ENCODE measurements around the gene FAAP100. TPM values are rescaled to one million over a fixed set of nuclear protein-coding genes. Genes with fewer than 3 reads are reported as not detected.

FAAP100 gene
- polyA plus RNA-seq, 1 donor (not counting 4 experiments of a cell fraction or from before 2014, with no cell fraction given), result 3.8 TPM

DNA sequence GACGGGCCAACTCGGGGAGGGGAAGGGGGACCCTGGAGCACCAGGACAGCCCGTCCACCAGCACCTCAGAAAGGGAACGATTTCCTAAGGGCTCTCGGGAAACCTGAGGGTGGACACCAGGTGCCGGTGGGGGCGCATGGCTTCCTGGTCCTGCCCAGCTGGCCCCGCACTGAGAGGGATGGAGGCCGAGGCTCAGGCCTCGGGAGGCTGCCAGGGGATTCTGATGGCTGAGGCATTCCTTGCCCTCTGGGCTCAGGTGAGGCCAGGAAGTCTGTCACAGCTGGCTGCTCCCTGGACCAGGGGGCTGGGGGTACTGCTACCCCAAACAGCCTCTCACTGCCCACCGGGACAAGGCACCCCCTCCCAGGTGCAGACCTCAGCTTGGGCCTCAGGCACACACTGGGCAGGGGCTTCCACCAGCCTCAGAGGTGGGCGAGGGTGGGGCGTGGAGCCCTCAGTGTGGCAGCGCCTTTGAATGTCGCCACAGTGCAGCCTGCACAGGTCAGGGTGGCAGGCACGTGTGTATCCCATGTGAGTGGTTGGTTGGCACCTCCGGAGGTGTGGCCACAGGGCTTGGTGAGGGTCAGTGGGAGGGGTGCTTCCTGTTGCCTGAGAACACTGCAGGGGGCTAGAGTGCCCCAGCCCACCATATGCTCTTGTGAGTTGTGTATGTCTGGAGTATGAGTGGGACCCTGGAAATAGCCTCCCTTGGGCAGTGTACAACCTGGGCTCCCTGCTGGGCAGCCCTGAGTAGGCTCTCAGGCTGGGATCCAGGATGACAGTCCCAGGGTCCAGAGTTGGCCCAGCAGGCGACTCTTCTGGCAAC is 27.9 kb downstream of the FAAP100 start:
- H3K4me1 ChIP-seq (ENCODE audit: control insufficient read depth, extremely low read depth, insufficient read depth, low read length), result peaks cover 4% of the 10 kb centered on the region
- no peaks in the 10 kb centered on the region for H3K79me2 ChIP-seq (ENCODE audit: control insufficient read depth, insufficient read depth, low read length)
- H3K9me3 ChIP-seq (ENCODE audit: control insufficient read depth, low read depth, low read length), result no peaks in the 10 kb centered on the region
- H3K27me3 ChIP-seq (ENCODE audit: control insufficient read depth, extremely low read depth, insufficient read depth, low read length), result peaks cover 55% of the 10 kb centered on the region
- no peak overlapping the region for H3K9ac ChIP-seq (ENCODE audit: control insufficient read depth, extremely low read depth, insufficient read depth, low read length)
- no peaks in the 10 kb centered on the region for H3K36me3 ChIP-seq (ENCODE audit: control insufficient read depth in 2 of 2, extremely low read depth in 1 of 2, insufficient read depth in 2 of 2, low read length in 2 of 2)
- no peak overlapping the region for H3K27ac ChIP-seq (ENCODE audit: control insufficient read depth, insufficient read depth, low read length)
- no peak overlapping the region for H3K4me3 ChIP-seq (ENCODE audit: control insufficient read depth in 2 of 3, extremely low read depth in 1 of 3, insufficient read depth in 2 of 3, low read depth in 1 of 3, low read length in 3 of 3)
- no peaks in the 10 kb centered on the region for H3K9me1 ChIP-seq (ENCODE audit: control insufficient read depth, extremely low read depth, insufficient read depth, low read length)
- DNase-seq (ENCODE audit: low read depth, low spot score), result no peak
- peaks cover 3% of the 10 kb centered on the region for H4K20me1 ChIP-seq (ENCODE audit: control insufficient read depth, extremely low read depth, insufficient read depth, low read length)
- no peak for FAIRE-seq
- TF ChIP-seq EZH2 (IDR thresholded peaks at IDR 0.05; ENCODE audit: low read length), result no peak
- TF ChIP-seq, protein P1, sequence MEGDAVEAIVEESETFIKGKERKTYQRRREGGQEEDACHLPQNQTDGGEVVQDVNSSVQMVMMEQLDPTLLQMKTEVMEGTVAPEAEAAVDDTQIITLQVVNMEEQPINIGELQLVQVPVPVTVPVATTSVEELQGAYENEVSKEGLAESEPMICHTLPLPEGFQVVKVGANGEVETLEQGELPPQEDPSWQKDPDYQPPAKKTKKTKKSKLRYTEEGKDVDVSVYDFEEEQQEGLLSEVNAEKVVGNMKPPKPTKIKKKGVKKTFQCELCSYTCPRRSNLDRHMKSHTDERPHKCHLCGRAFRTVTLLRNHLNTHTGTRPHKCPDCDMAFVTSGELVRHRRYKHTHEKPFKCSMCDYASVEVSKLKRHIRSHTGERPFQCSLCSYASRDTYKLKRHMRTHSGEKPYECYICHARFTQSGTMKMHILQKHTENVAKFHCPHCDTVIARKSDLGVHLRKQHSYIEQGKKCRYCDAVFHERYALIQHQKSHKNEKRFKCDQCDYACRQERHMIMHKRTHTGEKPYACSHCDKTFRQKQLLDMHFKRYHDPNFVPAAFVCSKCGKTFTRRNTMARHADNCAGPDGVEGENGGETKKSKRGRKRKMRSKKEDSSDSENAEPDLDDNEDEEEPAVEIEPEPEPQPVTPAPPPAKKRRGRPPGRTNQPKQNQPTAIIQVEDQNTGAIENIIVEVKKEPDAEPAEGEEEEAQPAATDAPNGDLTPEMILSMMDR (optimal IDR thresholded peaks at IDR 0.05 in 1 of 3, IDR thresholded peaks at IDR 0.05 in 1 of 3, conservative IDR thresholded peaks at IDR 0.05 in 1 of 3; ENCODE audit: extremely low read depth in 1 of 3, insufficient read depth in 2 of 3, low read length in 3 of 3), result no peak
- H2AFZ ChIP-seq (ENCODE audit: control insufficient read depth, low read length), result no peak overlapping the region
- dilution Hi-C loops (cut with MboI; ENCODE audit: extremely low pct_ligation_motif_present, low sequenced_read_pairs), result no loop called here
- no peak overlapping the region for H3K4me2 ChIP-seq (ENCODE audit: control insufficient read depth, extremely low read depth, insufficient read depth, low read depth, low read length)

DNA sequence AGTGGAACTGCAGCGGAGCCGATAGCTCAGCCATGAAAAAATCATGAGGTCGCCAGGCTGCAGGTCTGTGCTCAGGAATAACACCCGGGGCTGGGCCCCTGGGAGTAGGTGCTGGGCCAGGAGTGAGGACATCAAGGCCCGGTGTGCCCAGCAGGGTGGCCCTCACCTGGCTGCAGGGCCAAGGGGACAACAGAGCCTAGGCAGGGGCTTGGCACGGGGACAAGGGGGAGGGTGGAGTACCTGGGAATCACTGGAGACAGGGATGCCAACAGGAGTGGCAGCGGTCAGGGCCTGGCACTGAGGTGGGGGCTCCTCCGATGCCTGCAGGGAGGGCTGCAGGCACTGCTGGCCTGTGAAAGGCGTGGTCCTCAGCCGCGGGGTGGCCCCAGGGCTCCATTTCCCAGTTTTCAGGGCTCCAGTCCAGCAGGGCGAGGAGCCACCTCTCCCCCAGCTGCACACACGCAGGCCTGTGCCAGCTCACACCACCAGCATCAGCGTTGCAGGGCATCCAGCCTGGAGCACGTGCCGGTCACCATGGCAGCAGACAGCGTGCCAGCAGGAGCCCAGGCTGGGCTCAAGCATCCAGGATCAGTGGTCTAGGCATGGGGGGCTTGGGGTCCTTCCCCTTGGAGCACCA is 28.6 kb downstream of the FAAP100 start:
- Histone ChIP-seq H3K9me1 (ENCODE audit: control insufficient read depth, extremely low read depth, insufficient read depth, low read length) (no peaks in the 10 kb centered on the region), H4K20me1 (ENCODE audit: control insufficient read depth, extremely low read depth, insufficient read depth, low read length) (peaks cover 3% of the 10 kb centered on the region), H3K27me3 (ENCODE audit: control insufficient read depth, extremely low read depth, insufficient read depth, low read length) (peaks cover 47% of the 10 kb centered on the region), H3K27ac (ENCODE audit: control insufficient read depth, insufficient read depth, low read length) (no peak overlapping the region), H3K9me3 (ENCODE audit: control insufficient read depth, low read depth, low read length) (no peaks in the 10 kb centered on the region), H2AFZ (ENCODE audit: control insufficient read depth, low read length) (no peak overlapping the region), H3K9ac (ENCODE audit: control insufficient read depth, extremely low read depth, insufficient read depth, low read length) (no peak overlapping the region), H3K79me2 (ENCODE audit: control insufficient read depth, insufficient read depth, low read length) (no peaks in the 10 kb centered on the region), H3K4me1 (ENCODE audit: control insufficient read depth, extremely low read depth, insufficient read depth, low read length) (peaks cover 10% of the 10 kb centered on the region), H3K4me3 (ENCODE audit: control insufficient read depth in 2 of 3, extremely low read depth in 1 of 3, insufficient read depth in 2 of 3, low read depth in 1 of 3, low read length in 3 of 3) (no peak overlapping the region), H3K4me2 (ENCODE audit: control insufficient read depth, extremely low read depth, insufficient read depth, low read depth, low read length) (no peak overlapping the region), H3K36me3 (ENCODE audit: control insufficient read depth in 2 of 2, extremely low read depth in 1 of 2, insufficient read depth in 2 of 2, low read length in 2 of 2) (no peaks in the 10 kb centered on the region)
- dilution Hi-C loops (cut with MboI; ENCODE audit: extremely low pct_ligation_motif_present, low sequenced_read_pairs), result no loop called here
- FAIRE-seq (no peak), DNase-seq (ENCODE audit: low read depth, low spot score) (no peak)
- TF ChIP-seq, protein P1 (optimal IDR thresholded peaks at IDR 0.05 in 1 of 3, IDR thresholded peaks at IDR 0.05 in 1 of 3, conservative IDR thresholded peaks at IDR 0.05 in 1 of 3; ENCODE audit: extremely low read depth in 1 of 3, insufficient read depth in 2 of 3, low read length in 3 of 3), result no peak
- TF ChIP-seq EZH2 (IDR thresholded peaks at IDR 0.05; ENCODE audit: low read length), result no peak
